WTC11 (cell line): Measurements from ENCODE around the gene SETD1B. TPM values are rescaled to one million over a fixed set of nuclear protein-coding genes. Genes with fewer than 3 reads are reported as not detected.

ENCODE experiments used
- ATF1 ChIP-seq: sonication (generic); formaldehyde crosslinking; IDR thresholded peaks from 2 replicates; pipeline ENCODE4 v1.8.1; 2023; ENCODE audit warnings: mild to moderate bottlenecking, moderate library complexity, missing genetic modification reagents
- ATF6 ChIP-seq: sonication (generic); formaldehyde crosslinking; IDR thresholded peaks from 2 replicates; pipeline ENCODE4 v1.8.1; 2023; ENCODE audit warnings: mild to moderate bottlenecking, missing genetic modification reagents
- CREB1 ChIP-seq: sonication (generic); formaldehyde crosslinking; IDR thresholded peaks from 2 replicates; pipeline ENCODE4 v1.8.0; 2023; ENCODE audit warnings: mild to moderate bottlenecking, missing genetic modification reagents
- CREM ChIP-seq: sonication (generic); formaldehyde crosslinking; IDR thresholded peaks from 2 replicates; pipeline ENCODE4 v1.8.1; 2022; ENCODE audit warnings: mild to moderate bottlenecking, missing genetic modification reagents, moderate library complexity
- CTCF ChIP-seq: fragments of 200-600 bp; IDR thresholded peaks from 2 replicates; pipeline ENCODE4 v1.8.0; 2022; ENCODE audit warnings: antibody characterized with exemption
- E2F5 ChIP-seq: sonication (generic); formaldehyde crosslinking; IDR thresholded peaks from 2 replicates; pipeline ENCODE4 v1.8.1; 2022; ENCODE audit warnings: mild to moderate bottlenecking, moderate library complexity, missing genetic modification reagents
- ERG ChIP-seq: fragments of 250-450 bp; sonication (Bioruptor Pico); IDR thresholded peaks from 2 replicates; pipeline ENCODE4 v1.8.0; 2021; ENCODE audit warnings: mild to moderate bottlenecking
- ETV6 ChIP-seq: sonication (generic); formaldehyde crosslinking; IDR thresholded peaks from 2 replicates; pipeline ENCODE4 v1.8.1; 2022; ENCODE audit warnings: mild to moderate bottlenecking, missing genetic modification reagents
- GABPB1 ChIP-seq: sonication (generic); formaldehyde crosslinking; IDR thresholded peaks from 2 replicates; pipeline ENCODE4 v1.8.1; 2023; ENCODE audit warnings: mild to moderate bottlenecking, missing genetic modification reagents
- HMGXB4 ChIP-seq: sonication (generic); formaldehyde crosslinking; IDR thresholded peaks from 2 replicates; pipeline ENCODE4 v1.8.1; 2023; ENCODE audit warnings: mild to moderate bottlenecking, moderate library complexity, missing genetic modification reagents
- IRF1 ChIP-seq: sonication (generic); formaldehyde crosslinking; IDR thresholded peaks from 2 replicates; pipeline ENCODE4 v1.8.0; 2023; ENCODE audit warnings: missing genetic modification reagents
- MAX ChIP-seq: sonication (generic); formaldehyde crosslinking; IDR thresholded peaks from 2 replicates; pipeline ENCODE4 v1.8.0; 2022; ENCODE audit warnings: mild to moderate bottlenecking, missing genetic modification reagents
- NFATC4 ChIP-seq: fragments of 250-450 bp; sonication (Bioruptor Pico); IDR thresholded peaks from 2 replicates; pipeline ENCODE4 v1.9.0; 2021; ENCODE audit warnings: mild to moderate bottlenecking
- OVOL2 ChIP-seq: fragments of 250-450 bp; sonication (Bioruptor Pico); IDR thresholded peaks from 2 replicates; pipeline ENCODE4 v1.9.0; 2021; ENCODE audit warnings: mild to moderate bottlenecking, borderline replicate concordance
- STAT6 ChIP-seq: sonication (generic); formaldehyde crosslinking; conservative IDR thresholded peaks from 2 replicates; pipeline ENCODE4 v1.8.1; 2023; ENCODE audit warnings: mild to moderate bottlenecking, low read depth, missing genetic modification reagents, moderate library complexity
- USF2 ChIP-seq: sonication (generic); formaldehyde crosslinking; IDR thresholded peaks from 2 replicates; pipeline ENCODE4 v1.8.1; 2023; ENCODE audit warnings: mild to moderate bottlenecking, missing genetic modification reagents, moderate library complexity
- ZNF138 ChIP-seq: sonication (generic); formaldehyde crosslinking; conservative IDR thresholded peaks from 2 replicates; pipeline ENCODE4 v1.8.1; 2022; ENCODE audit warnings: mild to moderate bottlenecking, moderate library complexity, missing genetic modification reagents
- ZNF281 ChIP-seq: sonication (generic); formaldehyde crosslinking; IDR thresholded peaks from 2 replicates; pipeline ENCODE4 v1.8.0; 2023; ENCODE audit warnings: mild to moderate bottlenecking, missing genetic modification reagents
- ZNF396 ChIP-seq: fragments of 250-450 bp; sonication (Bioruptor Pico); IDR thresholded peaks from 2 replicates; pipeline ENCODE4 v1.8.0; 2021; ENCODE audit warnings: mild to moderate bottlenecking, moderate library complexity, borderline replicate concordance
- total RNA-seq: library from RNA; stranded (reverse); gene quantifications from 3 replicates; pipeline ENCODE4 v1.2.3, GENCODE V29; 2021

The SETD1B gene
- total RNA-seq, 1 experiment from 2014 or later = 19.5 TPM

GRCh38 chr12:121802843-121803698 is 738 bp upstream of the SETD1B start (continued):
- TF ChIP-seq ERG (CRISPR knock-in tag) = no peak
- TF ChIP-seq ATF1 (CRISPR knock-in tag) = no peak
- no peak for TF ChIP-seq ZNF281
- TF ChIP-seq CREM (CRISPR knock-in tag) = no peak
- TF ChIP-seq ATF6 (CRISPR knock-in tag) = no peak
- 0 out of 2 replicates have a peak, but pooled peaks have one; percentile 8 for TF ChIP-seq HMGXB4 (CRISPR knock-in tag)
- peak; percentile 44; the same call in 1 of the 2 replicates for TF ChIP-seq E2F5
- peak; percentile 41; the same call in 1 of the 2 replicates for TF ChIP-seq MAX (CRISPR knock-in tag)
- TF ChIP-seq CREB1 (CRISPR knock-in tag) = no peak
- TF ChIP-seq USF2 = no peak
- TF ChIP-seq STAT6 = no peak
- TF ChIP-seq ZNF138 (CRISPR knock-in tag) = no peak
- no peak for TF ChIP-seq ETV6
- no peak for TF ChIP-seq CTCF
- peak; percentile 44; the same call in 1 of the 2 replicates for TF ChIP-seq GABPB1 (CRISPR knock-in tag)
- TF ChIP-seq IRF1 (CRISPR knock-in tag) = no peak
- no peak for TF ChIP-seq NFATC4 (CRISPR knock-in tag)
- TF ChIP-seq OVOL2 = no peak
- TF ChIP-seq ZNF396 = no peak
